Skeletal muscle satellite cell (primary cell): ENCODE results near the gene COPRS.

Source experiments
- H3K27me3 ChIP-seq: 2 replicates; pipeline ENCODE4 v1.7.0; 2013; ENCODE audit warnings: low read length; ENCODE audit not compliant: control insufficient read depth, insufficient read depth
- H3K36me3 ChIP-seq: 2 replicates; pipeline ENCODE4 v1.7.0; 2013; ENCODE audit warnings: mild to moderate bottlenecking, control low read depth, low read length; ENCODE audit not compliant: insufficient read depth
- H3K4me1 ChIP-seq: 2 replicates; pipeline ENCODE4 v1.7.0; 2013; ENCODE audit warnings: low read length; ENCODE audit not compliant: control insufficient read depth, insufficient read depth
- H3K4me2 ChIP-seq: 2 replicates; pipeline ENCODE4 v1.7.0; 2013; ENCODE audit warnings: mild to moderate bottlenecking, low read length
- H3K4me3 ChIP-seq: 2 replicates; pipeline ENCODE4 v1.7.0; 2013; ENCODE audit warnings: low read length
- H3K9ac ChIP-seq: 2 replicates; pipeline ENCODE4 v1.7.0; 2013; ENCODE audit warnings: mild to moderate bottlenecking, low read depth, low read length, moderate library complexity
- H3K9me3 ChIP-seq: replicated peaks from 2 replicates; pipeline ENCODE4 v1.7.0; 2013; ENCODE audit warnings: mild to moderate bottlenecking, control low read depth, low read length

The COPRS gene

DNA sequence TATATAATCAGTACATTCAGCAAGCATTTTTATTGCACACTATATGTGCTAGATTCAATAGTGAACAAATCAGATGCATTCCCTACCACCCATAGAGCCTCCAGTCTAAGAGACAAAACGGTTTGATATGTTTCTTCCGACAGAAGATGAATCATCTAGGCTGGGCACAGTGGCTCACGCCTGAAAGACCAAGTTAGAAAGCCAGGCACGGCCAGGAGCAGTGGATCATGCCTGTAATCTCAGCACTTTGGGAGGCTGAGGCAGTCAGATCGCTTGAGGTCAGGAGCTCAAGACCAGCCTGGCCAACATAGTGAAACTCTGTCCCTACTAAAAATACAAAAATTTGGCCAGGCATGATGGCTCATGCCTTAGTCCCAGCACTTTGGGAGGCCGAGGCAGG lies 18.3 kb upstream of the COPRS start:
- no peaks in the 10 kb centered on the region for H3K9me3 ChIP-seq
- H3K36me3 ChIP-seq, result peaks cover 70% of the 10 kb centered on the region
- H3K4me1 ChIP-seq, result peaks cover 23% of the 10 kb centered on the region
- no peak overlapping the region for H3K9ac ChIP-seq
- H3K4me3 ChIP-seq, result no peak overlapping the region
- H3K4me2 ChIP-seq, result no peak overlapping the region
- no peaks in the 10 kb centered on the region for H3K27me3 ChIP-seq

DNA sequence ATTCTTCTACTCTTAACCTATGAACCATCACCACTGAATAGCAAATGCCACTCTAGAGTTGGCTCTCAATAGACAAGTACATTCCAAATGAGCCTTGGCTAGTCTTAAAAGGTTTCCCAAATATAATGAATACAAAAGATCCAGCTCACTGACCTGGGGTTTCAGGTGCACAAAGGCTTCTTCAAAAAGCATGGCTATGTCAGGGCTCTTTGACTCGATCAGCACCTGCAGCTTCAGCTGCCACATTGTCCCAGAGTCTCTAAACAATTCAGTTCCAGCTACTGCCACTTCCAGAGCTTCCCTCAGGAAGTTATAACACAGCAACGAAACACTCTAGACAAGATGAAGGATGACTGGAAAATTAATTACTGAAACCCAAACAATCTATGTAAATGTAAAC lies 16.0 kb upstream of the COPRS start:
- no peak overlapping the region for H3K4me2 ChIP-seq
- no peak overlapping the region for H3K9ac ChIP-seq
- H3K36me3 ChIP-seq, result peaks cover 73% of the 10 kb centered on the region
- no peaks in the 10 kb centered on the region for H3K27me3 ChIP-seq
- H3K4me3 ChIP-seq, result no peak overlapping the region
- H3K9me3 ChIP-seq, result no peaks in the 10 kb centered on the region
- H3K4me1 ChIP-seq, result peaks cover 23% of the 10 kb centered on the region

DNA sequence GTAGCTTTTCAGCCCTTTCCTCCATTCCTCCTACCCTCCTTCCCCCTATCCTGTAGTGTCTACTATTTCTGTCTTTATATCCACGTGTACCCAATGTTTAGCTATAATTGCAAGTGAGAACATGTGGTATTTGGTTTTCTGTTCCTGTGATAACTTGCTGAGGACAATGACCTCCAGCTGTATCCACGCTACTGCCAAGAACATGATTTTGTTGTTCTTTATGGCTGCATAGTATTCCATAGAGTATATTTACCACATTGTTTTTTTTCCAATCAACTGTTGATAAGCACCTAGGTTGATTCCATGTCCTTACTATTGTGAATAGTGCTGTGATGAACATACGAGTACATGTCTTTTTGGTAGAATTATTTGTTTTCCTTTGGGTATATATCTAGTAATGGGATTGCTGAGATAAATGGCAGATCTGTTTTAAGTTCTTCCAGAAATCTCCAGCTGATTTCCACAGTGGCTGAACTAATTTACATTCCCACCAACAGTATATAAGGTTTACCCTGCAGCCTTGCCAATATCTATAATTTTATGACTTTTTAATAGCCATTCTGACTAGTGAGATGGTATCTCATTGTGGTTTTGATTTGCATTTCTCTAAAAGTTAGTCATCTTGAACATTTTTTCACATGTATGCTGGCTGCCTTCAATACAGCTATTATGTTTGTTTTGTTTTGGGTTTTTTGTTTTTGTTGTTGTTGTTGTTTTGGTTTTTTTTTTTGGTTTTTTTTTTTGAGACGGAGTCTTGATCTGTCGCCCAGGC lies 10.9 kb upstream of the COPRS start:
- no peak overlapping the region for H3K4me2 ChIP-seq
- no peak overlapping the region for H3K9ac ChIP-seq
- no peak overlapping the region for H3K4me3 ChIP-seq
- no peaks in the 10 kb centered on the region for H3K4me1 ChIP-seq
- no peaks in the 10 kb centered on the region for H3K27me3 ChIP-seq
- peaks cover 63% of the 10 kb centered on the region for H3K36me3 ChIP-seq
- H3K9me3 ChIP-seq, result no peaks in the 10 kb centered on the region

DNA sequence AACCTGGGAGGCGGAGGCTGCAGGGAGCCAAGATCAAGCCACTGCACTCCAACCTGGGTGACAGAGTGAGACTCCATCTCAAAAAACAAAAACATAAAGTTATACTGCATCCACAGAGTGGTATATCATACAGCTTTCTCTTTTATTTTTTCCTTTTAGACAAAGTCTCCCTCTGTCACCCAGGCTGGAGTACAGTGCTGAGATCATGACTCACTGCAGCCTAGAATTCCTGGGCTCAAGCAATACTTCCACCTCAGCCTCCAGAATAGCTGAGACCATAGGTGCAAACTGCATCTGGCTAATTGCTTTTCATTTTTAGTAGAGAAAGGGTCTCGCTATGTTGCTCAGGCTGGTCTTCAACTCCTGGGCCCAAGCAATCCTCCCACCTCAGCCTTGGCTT lies 10.0 kb upstream of the COPRS start:
- Histone ChIP-seq H3K9ac (no peak overlapping the region), H3K9me3 (no peaks in the 10 kb centered on the region), H3K4me3 (no peak overlapping the region), H3K27me3 (no peaks in the 10 kb centered on the region), H3K4me2 (no peak overlapping the region), H3K36me3 (peaks cover 69% of the 10 kb centered on the region), H3K4me1 (no peaks in the 10 kb centered on the region)

DNA sequence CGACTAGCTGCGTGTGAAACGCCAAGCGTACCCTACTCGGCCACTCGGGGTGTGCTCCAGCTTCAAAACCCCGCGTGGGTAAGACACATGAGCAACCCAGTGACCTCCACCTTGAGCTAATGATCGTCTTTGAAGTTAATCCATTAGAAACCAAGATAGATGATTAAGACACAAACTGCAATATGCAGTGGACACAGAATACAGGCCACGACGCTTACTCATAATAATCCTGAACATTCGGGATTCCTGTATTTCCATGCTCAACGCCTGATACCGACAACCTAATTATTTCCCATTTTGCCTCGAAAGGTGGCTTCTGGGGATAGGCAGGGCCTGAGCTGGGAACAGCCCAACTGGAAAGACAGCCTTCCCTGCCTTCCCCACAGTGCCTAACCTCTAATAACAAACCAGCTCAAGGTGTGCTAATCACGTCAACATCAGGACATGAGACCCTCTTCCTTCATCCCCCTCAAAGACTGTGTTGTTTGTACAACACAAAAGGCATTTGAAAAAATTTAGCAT lies 504 bp upstream of the COPRS start:
- Histone ChIP-seq H3K4me2 (peak overlapping the region; percentile 88), H3K27me3 (no peaks in the 10 kb centered on the region), H3K36me3 (peaks cover 26% of the 10 kb centered on the region), H3K9ac (peak overlapping the region; percentile 15), H3K9me3 (no peaks in the 10 kb centered on the region), H3K4me1 (peaks cover 25% of the 10 kb centered on the region), H3K4me3 (peak overlapping the region; percentile 67)

DNA sequence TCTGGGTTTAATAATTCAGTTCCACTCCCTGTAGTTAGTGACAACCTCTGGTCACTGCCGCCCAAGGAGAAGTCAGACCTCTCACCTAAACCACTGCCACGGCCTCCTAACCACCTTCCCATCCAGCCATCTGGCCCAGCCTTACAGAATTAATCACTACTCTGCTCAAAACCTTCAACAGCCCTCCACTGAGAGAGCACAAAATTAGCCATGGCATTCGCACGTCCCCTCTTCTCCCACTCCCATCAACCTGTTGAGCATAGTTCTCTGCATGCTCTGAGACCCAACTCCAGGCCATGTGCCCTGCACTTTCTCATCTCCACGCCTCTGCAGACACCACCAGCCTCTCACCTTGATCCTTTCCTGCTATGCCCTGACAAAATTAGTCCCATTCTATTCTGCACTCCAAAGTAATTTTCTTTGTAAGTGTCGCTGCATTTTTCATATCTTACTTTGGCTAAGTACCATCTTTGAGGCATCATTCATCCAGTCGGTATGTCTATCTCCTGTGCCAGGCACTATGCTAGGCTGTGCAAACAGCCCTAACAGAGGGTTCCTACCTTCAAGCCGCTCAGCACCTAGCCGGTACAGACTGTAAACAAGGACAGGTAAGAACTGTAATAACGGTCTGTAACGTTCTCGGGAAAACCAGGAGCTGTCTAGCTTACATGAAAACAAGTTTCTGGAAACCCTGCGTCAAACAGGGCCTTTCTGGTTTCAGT lies 963 bp downstream of the COPRS start:
- peak overlapping the region; percentile 85 for H3K4me3 ChIP-seq
- peaks cover 20% of the 10 kb centered on the region for H3K36me3 ChIP-seq
- H3K9me3 ChIP-seq, result no peaks in the 10 kb centered on the region
- H3K9ac ChIP-seq, result peak overlapping the region; percentile 79
- H3K4me1 ChIP-seq, result peaks cover 25% of the 10 kb centered on the region
- no peaks in the 10 kb centered on the region for H3K27me3 ChIP-seq
- H3K4me2 ChIP-seq, result peak overlapping the region; percentile 97

DNA sequence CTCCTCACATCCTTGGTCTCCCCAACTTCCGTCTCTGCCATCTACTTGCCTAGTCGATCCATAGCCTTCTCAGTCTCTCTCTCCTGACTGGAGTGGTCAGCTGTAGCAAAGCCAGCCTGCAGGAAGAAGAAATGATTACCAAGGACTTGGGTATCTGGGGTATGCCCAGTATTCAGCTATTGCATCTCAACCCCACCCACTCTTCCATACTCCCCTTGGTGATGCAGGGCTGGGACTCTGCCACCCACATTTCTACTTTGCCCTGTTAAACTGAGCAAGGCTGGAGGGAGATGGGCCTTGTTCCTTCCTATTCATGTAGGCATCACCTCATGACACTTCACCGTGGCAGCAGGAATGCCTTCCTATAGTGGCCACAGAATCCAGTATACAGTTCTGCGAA lies 2.3 kb downstream of the COPRS start:
- Histone ChIP-seq H3K4me3 (peak overlapping the region; percentile 3), H3K36me3 (peaks cover 28% of the 10 kb centered on the region), H3K9ac (no peak overlapping the region), H3K4me2 (peak overlapping the region; percentile 97), H3K4me1 (peaks cover 25% of the 10 kb centered on the region), H3K9me3 (no peaks in the 10 kb centered on the region), H3K27me3 (no peaks in the 10 kb centered on the region)

DNA sequence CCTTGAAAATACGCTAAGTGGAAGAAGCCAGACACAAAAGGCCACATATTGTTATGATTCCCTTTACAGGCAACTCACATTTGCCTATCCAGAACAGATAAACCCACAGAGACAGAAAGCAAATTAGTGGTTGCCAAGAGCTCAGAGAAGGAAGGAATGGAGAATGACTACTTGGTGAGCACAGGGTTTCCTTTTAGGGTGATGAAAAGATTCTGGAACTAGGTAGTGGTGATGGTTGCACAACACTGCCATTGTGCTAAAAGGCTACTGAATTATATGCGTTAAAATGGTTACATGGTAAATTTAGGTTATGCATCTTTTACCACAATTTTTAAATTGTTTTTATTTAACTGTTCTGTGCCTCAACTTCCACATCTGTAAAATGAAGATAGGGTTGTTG lies 4.4 kb downstream of the COPRS start:
- H3K9me3 ChIP-seq, result no peaks in the 10 kb centered on the region
- no peak overlapping the region for H3K4me3 ChIP-seq
- H3K27me3 ChIP-seq, result no peaks in the 10 kb centered on the region
- H3K4me2 ChIP-seq, result no peak overlapping the region
- peaks cover 31% of the 10 kb centered on the region for H3K36me3 ChIP-seq
- no peak overlapping the region for H3K9ac ChIP-seq
- H3K4me1 ChIP-seq, result peaks cover 24% of the 10 kb centered on the region

DNA sequence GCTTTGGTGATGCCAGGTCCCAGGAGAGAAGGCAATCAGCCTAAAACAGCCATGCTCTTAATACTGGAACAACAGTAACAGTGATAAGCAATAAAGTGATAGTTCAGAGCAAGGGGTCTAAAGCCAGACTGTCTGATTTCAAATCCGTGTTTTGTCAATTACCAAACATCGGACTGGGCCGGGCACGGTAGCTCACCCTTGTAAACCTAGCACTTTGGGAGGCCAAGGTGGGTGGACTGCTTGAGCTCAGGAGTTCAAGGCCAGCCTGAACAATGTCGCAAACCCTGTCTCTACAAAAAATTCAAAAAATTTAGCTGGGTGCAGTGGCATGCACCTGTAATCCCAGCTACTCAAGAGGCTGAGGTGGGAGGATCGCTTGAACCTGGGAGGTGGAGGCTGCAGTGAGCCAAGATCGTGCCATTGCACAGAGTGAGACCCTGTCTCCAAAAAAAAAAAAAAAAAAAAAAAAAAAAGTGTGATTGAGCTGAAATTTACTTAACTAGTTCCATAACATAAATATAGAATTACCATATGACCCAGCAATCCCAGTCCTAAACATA lies 5.1 kb downstream of the COPRS start:
- H3K36me3 ChIP-seq, result peaks cover 31% of the 10 kb centered on the region
- H3K9me3 ChIP-seq, result no peaks in the 10 kb centered on the region
- H3K4me3 ChIP-seq, result no peak overlapping the region
- no peak overlapping the region for H3K4me2 ChIP-seq
- no peaks in the 10 kb centered on the region for H3K27me3 ChIP-seq
- no peak overlapping the region for H3K9ac ChIP-seq
- peaks cover 19% of the 10 kb centered on the region for H3K4me1 ChIP-seq

DNA sequence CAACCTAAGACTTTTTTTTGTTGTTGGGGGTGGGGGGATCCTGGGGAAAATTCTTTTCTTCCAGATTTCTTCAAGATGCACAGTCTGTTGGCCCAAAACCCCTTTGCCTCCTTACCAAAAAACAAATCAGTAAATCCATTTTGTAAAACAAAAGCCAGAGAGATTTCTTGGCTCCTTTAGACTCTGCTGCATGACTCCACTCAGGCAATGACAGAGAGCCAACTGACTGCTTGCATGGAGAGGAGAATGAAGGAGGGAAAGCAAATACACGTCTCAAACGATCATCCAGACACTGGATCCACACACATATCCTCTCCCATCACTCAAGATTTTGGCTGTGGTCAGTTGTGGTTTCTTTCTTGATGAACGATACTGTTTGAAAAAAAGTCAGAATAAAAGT lies 13.8 kb downstream of the COPRS start:
- Histone ChIP-seq H3K9me3 (no peaks in the 10 kb centered on the region), H3K4me3 (no peak overlapping the region), H3K27me3 (no peaks in the 10 kb centered on the region), H3K9ac (no peak overlapping the region), H3K4me1 (peaks cover 19% of the 10 kb centered on the region), H3K4me2 (no peak overlapping the region), H3K36me3 (no peaks in the 10 kb centered on the region)

DNA sequence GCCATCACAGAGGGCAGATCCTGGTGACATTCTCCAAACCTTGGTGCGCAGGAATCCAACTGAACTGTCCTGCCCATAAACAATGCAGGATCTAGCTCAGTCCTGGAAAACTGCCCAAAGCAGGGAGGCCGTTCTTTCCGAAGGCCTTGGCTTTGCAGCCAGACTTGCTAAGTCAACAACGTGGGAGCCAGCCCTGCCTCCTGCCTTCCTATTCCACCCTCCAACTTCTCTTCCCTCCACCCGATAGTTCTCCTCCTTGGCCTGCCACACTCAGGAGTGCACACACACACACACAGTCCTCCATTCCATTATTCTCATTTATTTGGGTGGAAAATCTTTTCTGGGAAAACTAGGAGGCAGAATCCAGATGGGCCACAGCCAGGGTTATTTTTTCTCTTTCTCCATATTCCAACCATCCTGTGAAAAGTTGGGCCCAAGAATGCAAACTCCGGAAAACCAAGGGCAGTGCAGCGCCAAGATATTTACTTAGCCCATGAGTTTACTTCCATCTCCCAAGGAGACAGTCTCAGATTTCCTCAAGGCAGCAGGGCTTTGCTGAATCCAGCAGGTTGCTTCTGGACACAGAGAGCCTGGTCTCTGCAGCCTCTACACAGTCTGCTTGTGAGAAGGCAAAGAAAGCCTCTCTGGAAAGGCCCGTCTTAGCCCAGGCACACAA lies 15.8 kb downstream of the COPRS start:
- H3K27me3 ChIP-seq, result no peaks in the 10 kb centered on the region
- H3K4me2 ChIP-seq, result peak overlapping the region; percentile 63
- no peak overlapping the region for H3K9ac ChIP-seq
- peaks cover 19% of the 10 kb centered on the region for H3K4me1 ChIP-seq
- no peaks in the 10 kb centered on the region for H3K9me3 ChIP-seq
- no peaks in the 10 kb centered on the region for H3K36me3 ChIP-seq
- H3K4me3 ChIP-seq, result no peak overlapping the region
